Stimulated activated CD4-positive, alpha-beta T cell treated with anti-CD3 and anti-CD28 coated beads, TNF-alpha, amount 100 ng/mL, for 1 hour (primary cell): Measurements from ENCODE around the gene SHF.

Experiments used
- DNase-seq, 3 donors: peaks; one replicate each; pipeline ENCODE4 v3.0.0-alpha.2; 2020; ENCODE audit warnings: low read depth in 3 of 3, low spot score in 1 of 3

SHF gene

DNA sequence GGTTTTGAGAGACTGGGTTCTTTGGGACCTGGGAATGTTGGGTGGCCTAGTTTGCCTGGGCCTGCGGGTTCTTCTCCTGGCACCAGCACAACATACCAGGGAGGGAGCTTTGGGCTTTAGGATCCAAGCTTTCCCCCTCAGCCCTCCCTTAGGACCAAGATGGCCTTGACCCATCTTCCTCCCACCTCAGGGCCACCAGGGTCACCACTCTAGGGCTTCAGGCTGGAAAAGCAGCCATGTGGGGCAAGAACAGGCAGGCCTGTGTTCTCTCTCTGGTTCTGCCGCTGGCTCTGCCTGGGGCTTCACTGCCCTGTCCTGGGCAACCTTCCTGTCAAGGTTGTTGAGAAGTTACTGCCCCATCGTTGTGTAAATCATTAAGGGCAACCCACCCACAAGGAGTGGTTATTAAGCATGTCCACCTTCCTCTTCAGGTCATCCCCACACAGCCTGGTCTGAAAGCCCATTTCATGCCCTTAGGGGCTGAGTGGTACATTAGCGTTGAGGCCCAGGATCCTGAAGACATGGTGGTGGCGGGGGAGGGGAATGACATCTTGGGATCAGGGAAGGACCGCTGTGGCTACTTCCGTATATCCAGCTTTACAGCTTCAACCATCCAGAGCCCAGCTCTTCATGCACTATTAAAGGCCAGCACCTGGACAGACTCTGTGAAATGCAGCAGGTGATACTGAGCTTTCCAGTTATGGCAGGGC is 57.3 kb downstream of the SHF start:
- DNase-seq = no peak

DNA sequence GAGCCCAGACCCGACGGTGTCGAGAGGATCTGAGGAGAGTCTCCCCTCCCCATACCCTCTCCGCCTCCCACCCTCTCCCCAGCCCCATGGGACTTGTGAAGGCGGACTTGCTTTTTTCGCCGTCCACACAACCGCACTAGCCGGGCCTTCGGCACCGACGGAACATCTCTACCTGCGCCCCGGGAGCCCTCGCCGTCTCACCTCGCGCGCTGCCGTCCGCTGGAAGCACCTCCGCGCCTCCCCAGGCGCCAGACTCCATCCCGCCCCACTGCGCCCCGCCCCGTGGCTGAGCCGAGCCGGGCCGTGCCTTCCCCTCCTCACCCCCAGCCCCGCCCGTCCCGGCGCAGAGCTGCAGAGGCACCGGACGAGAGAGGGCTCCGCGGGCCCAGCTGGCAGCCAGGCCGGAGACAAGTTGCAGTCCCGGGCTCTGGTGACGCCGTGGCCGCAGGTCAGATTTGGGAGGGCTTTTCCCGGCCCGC is 58.1 kb downstream of the SHF start, which contains the start of the genes DUOX1 and DUOXA1:
DUOX1 (plus strand) TSS at position 344 of the 479 bp plus-strand sequence. CDS start 1,973 bp downstream, outside the sequence.
DUOXA1 (minus strand) TSS at position 229 of the 479 bp plus-strand sequence. CDS start 6,865 bp downstream, outside the sequence.
- DNase-seq = no peak

DNA sequence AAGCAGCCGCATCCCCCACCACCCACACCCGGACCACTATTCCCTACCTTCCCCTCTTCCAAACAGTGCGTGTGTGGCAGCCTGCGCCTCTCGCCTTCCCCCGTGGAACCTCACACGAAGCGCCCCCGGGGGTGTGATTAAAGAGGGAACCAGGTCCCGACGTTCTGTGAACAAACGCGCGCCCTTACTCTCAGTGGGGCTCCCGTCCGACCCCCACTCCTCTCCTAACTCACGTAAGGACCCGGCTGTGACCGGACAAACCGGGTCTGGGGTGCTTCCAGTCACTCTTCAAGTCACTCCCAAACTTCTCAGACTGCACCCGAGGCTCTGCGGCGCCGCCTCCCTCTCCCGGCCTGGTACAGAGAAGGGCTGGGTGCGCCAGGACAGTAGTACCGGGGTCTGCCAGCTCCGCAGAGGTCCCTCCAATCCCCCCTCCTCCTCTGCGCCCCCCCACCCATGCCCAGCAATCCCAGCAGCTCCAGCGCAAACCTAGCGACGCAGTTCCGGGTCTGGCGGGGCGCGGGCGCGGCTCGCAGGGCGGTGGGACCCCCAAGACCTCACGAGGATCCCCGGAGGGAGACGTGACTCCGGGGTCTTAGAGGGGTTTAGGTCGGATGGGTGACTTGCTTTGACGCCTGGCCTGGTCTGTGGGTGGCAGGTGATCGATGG is 58.7 kb downstream of the SHF start:
- DNase-seq = no peak

DNA sequence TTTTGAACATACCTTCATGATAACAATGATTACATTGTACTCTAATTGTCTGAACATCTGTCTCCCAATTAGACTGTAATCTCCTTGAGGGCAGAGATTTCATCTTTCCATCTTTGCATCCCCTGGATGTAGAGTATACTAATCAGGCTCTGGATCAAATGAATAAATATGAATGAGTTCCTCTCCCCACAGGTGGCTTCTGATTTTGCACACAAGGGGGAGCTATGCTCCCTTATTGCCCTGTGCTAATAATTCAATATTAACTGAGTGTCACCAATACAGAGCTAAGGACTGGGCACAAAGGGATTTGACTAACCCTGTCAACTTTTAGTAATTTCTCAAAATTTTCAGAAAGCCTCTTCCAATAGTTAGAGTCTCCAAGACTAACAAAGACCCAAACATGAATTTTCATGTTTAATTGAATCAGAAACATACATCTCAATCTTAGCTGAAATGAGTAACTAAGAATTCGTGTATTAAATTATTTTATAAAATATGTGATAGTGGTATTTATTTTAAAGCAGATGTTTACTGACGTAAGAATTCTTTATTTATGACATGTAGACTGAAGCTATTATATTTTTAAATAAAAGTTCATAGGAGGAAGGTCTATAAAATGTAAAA is 61.1 kb downstream of the SHF start:
- DNase-seq = peak in 1 of 3 donors; percentile 16

DNA sequence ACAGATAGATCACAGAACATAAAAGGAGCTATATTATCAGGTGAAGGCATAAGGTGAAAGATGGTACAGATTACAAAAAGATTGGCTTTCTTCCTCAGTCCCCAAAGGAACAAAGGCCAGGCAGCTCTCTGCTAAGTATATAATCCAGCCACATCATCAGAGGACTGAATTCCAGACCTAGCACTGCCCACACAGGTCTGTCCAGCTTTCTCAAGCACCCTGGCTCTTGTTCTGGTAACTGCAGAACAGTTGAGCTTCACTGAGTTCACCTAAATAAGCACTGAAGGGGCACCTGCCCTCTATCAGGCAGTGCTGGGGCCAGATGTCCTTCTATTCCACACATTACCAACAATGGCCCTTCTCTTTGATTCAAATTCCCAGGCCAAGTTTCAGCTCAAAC is 64.4 kb downstream of the SHF start:
- no peak for DNase-seq

DNA sequence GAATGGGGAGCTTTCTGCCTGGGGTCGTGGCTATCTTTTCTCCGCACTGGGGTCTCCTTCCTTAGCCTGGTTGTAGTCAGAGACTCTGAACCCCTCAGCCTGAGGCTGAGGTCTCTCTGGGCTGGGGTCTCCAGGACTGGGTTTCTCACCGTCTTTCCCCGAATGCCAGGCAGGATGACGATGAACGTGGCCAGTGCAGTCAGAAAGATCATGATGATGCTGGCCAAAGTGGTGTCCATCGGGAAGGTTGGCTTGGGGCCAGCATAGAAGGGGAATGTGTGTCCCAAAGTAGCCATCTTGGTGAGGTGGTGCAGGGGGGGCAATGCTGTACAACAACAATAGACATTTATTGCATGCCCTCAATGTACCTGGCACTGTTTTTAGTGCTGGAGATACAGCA is 65.0 kb downstream of the SHF start:
- DNase-seq = no peak

DNA sequence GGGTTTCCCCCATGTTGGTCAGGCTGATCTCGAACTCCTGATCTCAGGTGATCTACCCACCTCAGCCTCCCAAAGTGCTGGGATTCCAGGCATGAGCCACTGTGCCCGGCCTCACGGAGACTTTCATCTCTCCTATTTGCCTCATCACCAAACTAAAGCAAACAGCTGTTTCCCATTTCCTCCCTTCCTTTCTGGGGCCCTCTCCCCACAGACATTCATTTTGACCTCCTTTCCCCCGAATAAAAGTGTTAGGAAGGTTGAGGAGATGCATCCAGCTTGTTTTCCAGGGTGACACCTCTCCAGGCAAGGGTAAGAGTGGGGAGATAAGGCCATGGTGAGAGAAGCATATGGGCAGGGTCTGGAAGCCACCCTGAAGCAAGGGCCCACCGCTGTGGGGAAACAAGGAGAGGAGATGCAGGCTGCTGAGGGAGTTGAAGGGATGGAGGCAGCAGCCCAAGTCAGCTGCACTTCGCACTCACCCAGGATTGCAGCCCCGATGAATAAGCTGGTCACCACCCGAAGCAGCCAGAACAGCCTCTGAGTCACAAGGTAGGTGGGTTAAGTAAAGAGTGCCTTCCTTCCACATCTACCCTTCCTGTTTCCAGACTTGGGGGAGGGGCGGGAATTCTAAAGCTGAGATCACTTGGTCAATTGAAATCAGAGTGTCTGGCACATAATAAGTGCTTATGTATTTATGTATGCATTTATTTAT is 65.9 kb downstream of the SHF start:
- DNase-seq = no peak

DNA sequence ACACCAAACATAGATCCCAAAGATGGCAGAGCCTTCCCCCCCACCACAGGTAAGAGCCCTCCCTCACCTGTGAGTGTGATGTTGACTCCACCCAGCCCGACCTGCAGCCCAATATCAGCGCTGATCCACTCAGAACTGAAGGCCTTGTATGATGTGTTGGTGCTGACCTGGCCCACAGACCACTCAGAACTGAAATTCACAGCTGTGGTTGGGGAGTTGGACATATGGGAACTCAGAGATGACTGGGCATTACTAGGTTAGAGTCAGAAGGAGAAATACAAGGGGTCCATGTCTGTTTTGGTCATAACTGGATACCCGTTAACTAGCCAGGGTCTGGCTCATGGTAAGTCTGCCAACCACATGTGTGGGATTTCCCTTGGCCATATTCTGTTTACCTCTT is 66.7 kb downstream of the SHF start:
- DNase-seq = no peak

DNA sequence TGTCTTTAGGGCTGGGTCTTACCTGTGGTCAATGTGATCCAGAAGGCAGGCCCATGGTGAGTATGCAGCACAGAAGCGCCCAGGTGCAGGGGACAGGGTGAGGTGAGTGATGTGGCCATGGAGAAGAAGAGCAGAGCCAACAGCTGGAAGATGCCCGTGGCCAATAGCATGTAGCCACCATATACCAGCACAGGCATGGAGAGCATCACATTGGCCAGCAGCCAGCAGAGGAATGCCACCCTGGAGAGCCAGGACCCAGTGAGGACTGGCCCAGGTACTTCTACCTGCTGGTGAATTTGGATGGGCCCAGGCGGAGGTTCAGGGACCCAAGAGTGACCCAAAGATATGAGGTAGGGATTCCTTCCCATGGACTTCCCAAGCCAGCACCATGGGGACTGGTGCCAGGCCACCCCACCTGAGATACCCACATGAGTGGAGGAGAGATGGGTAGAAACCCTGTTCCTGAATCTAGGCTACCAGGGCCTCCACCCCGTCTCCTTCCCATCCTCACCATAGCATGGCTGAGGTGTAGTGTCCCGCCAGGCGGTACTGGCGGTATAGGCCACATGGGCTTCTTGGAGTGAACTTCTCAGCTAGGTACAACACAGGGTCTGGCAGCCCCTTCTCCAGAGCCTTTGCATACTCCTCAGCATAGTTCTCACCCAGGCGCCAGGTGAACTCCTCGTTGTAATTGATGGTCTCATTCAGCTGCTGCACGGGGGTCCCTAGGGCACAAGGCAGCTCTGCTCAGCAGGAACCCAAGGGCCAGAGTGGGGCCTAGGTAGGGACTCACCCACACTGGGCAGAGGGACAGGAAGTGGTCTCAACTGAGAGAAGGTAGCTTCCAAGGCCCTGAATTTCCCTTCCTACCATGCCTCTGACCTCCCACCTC is 67.4 kb downstream of the SHF start:
- no peak for DNase-seq

DNA sequence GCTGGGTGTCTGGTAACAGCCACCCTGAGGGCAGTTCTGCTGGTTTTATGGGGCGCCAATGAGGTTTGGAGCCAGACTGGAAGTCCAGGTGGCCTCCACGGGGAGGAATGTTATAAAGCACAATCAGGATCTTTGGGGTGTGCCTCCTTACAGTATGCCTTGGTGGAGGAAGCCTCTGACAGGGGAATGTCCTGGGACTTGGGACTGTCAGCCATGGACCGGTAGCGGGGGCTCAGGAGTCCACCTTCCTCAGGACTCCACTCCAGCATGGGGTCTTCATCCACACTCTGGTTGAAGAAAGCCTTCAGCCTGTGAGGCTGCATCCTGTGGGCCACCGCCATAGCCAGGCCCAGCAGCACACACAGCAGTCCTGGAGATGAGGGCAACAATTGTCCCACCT is 68.8 kb downstream of the SHF start:
- DNase-seq = no peak

DNA sequence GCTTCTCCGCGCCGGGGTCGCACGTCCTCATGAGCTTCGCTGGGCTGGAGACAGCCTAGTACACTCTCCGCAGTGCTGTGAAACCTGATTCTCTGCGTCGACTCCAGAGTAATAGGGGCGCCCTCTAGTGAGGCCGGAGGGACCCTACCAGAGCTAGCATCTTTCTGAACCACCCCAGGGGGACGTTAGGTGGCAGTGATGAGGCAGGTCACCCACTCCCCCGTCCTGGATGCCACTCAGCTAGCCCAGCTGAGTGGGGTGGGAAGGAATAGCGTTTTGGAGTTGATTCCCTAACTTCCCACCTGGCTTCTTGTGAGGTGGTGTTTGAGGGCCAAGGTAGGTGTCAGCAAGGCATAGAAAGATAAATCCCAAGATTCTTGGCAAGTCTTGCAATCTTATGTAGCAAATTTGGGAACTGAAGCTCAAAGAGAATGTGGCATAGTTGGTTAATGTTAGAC is 69.6 kb downstream of the SHF start:
- DNase-seq = peak; percentile 51 to 73 (median 64)

DNA sequence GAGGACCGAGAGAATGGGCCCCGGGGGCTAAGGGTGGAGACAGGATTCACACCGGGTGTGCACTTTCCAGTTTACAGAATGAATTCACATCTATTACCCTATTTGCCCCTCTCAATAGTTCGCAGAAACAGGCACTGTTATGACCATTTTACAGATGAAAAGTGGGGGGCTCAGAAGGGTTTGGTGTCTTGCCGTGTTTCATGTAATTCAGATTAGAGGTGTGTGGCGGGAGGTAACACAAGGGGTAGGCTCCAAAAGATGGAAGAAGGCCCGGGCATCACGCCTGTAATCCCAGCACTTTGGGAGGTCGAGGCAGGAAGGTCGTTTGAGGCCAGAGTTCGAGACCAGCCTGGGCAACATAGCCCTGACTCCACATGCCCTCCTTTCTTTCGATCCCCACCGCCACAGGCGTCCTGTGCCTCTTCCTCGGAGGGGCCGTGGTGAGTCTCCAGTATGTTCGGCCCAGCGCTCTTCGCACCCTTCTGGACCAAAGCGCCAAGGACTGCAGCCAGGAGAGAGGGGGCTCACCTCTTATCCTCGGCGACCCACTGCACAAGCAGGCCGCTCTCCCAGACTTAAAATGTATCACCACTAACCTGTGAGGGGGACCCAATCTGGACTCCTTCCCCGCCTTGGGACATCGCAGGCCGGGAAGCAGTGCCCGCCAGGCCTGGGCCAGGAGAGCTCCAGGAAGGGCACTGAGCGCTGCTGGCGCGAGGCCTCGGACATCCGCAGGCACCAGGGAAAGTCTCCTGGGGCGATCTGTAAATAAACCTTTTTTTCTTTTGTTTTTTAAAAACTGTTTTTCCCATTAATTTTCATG is 70.2 kb downstream of the SHF start:
- no peak for DNase-seq
